ENCODE data around the gene CAT.

Gene CAT

DNA sequence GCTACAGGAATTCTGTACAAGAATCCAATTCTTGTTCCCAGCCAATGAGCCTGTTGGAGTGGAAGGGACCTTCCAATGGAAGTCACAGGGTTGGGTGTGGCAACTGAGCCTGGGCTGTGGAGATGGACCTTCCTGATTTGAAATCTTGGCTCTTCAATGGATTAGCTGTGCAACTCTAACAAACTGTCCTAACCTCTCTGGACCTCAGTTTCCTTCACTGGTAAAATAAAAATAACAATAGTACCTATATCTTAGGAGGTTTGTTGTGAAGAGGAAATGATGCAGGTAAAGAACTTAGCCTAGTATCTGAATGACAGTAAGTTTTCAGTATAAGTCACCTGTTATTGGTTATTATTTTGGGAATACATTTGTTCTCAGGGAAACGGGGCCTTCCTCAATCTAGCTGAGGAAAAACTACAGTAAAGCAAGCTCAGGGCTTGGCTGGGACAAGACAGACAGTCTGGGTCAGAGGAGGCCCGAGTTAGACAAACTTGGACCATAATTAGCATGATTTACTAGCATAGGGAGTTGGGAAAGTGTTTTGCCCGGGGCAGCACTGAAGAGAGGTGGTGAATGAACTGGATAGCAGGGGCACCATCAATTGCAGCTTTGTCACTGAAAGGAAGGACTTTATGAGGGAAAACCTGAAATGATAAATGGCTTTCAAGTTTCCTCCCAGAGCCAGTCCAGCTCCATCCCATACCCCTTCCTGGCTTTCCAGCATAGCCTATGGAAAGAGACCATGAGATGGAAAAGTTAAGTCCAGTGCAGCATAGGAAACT lies 61.2 kb downstream of the CAT start:
- no peak for DNase-seq

DNA sequence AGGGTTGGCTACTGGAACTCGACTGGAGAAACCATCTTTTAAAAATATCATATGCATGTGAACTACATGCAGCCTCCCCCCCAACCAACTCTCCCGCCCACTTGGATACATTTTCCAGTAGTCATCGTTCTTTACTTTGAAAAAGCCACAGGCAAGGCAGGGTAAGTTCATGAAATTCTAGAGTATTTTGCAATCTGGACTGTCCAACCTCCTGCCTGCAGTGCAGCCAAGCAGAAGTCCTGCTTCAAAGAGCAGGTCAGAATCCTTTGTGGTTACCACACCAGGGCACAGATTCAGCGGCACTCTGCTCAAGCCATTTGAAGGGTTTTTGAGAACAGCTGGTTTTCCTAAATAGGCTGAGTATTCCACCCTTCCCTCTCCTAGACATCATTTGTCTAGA lies 62.8 kb downstream of the CAT start:
- DNase-seq = peak; percentile 61

DNA sequence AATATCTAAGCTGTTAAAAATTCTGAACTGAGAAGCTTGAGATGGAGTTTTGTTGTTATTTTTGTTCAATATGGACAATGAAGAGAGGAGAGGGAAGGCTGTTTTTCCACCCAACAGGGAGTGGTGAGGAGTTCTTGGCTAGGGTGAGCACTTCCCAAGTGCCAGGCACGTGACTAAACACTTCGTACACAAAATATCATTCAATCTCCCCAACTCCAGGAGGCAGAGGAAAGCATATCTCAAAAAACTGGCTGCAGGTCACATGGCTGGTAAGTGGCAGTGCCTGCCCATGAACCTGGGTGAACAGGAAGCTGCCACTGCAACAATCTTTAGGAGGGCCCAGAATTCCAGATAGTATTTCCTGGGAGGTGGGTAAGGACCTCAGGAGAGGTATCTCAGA lies 63.2 kb downstream of the CAT start:
- DNase-seq = no peak

DNA sequence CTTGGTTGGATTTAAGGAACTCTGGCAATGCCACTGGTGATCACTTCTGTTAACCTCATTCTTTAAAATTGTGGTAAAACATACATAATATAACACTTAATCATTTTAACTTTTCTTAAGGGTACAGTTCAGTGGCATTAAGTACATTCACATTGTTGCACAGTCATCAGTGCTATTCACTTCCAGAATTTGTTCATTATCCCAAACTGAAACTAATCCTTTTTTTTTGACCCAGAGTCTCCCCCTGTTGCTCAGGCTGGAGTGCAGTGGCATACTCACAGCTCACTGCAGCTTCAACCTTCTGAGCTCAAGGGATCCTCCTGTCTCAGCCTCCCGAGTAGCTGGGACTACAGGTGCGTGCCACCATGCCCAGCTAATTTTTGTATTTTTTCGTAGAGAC lies 64.2 kb downstream of the CAT start:
- no peak for DNase-seq

DNA sequence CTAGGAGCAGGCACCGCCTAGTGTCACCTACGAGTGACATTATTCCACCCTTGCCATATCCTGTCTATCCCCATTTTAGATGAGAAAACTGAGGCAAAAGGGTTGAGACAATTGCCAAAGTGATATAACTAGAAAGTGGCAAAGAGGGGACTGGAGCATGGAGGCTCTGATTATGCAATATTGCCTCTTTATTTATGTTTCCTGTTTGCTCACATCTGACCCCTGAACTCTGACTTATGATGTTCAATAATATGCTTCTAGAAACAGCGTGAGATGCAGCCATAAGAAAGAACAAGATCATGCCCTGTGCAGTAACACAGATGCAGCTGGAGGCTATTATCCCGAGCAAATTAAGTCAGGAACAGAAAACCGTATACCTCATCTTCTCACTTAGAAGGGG lies 67.1 kb downstream of the CAT start:
- DNase-seq = no peak

DNA sequence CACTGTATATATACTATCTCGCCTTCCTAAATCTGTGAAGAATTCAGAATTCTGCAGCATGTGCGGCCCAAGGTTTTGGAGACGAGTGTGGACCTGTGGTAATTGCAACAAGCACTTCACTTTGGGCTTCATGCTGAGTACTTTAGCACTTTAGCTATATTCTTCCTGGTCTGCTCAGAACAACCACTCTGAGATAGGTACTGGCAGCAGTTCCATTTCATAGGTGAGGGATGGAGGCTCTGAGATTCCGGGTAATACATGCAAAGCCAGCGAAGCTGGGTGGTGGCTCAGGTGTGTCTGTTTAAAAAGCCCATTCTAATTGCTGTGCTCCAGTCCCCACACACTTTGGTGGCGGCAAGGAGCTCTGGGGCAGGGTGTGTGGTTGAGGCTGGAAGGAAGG lies 68.4 kb downstream of the CAT start:
- DNase-seq = no peak

DNA sequence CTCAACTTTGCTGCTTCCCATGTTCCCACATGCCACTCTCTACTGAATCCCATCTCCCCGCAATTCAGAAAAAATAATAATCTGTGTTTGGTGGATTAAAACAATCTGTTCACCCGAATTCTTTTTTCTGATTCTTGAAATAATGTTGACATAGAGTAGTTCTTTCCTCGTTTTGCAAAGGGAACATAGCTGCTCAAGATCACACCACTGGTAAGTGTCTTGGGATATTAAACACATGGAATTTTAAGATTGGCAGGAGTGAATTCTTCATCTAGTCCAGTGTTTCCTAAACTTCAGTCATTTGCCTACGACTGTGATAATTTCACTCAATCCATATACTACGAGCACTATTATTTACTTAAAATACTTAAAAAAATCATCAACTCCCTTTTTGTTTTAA lies 68.9 kb downstream of the CAT start:
- DNase-seq = no peak

DNA sequence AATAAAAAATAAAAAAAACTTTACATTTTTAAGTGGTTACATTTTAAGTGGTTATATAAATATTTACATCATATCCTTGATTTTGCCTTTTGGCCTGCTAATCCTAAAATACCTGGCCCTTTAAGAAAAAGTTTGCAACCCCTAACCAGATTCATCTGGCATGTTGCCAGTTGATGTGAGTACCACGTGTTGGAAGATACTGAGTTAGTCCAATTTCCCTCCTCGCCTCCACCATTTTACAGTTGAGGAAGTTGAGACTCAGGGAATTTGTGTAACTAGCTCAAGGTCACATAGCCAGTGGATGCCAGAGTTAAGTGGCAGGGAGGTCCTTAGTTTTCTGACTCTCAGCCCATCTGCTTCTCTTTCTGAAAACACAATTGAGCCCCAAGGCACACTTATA lies 69.8 kb downstream of the CAT start:
- no peak for DNase-seq

DNA sequence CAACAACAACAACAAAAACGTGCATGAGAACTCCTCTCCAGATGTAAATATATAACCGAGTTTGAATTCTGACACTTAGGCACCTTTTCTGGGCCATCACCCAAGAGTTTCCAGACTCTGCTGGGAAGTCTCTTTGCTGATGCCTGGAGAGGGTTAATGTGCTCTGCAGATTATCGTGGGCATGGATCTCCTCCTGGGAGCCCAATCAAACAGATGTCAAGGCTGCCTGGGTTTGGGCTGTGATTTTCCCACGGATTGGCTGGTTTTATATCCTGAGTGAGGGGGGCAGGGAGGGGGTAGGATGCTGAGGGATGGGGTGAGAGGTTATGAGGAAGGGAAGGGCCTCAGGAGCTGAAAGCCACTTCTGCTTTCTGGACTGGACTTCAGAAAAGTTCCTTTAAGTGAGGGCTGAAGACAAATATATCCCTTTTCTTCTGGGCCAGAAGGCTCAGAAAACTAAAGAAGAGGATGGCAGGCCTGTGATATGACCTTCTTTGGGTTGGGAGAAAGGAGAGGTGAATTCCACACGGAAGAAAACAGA lies 70.7 kb downstream of the CAT start:
- no peak for DNase-seq

DNA sequence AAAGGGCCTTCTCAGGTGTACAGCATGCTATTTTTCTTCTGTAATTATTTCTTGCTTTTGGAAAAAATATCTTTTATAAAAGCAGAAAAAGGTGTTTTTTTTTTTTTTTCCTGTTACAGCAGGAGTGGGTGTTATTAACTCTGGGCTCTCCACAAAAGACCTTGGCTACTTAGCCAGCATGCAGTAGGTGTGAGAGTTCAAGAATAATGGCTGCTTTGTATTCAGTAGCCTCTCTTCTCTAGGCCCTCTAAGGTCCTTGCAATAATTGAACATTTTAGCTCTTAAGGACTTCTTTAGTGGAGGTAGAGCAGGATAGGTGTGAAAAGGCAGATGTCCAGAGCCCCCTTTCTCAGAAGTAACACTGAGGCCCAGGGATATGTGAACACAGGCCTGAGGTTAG lies 71.5 kb downstream of the CAT start:
- no peak for DNase-seq

DNA sequence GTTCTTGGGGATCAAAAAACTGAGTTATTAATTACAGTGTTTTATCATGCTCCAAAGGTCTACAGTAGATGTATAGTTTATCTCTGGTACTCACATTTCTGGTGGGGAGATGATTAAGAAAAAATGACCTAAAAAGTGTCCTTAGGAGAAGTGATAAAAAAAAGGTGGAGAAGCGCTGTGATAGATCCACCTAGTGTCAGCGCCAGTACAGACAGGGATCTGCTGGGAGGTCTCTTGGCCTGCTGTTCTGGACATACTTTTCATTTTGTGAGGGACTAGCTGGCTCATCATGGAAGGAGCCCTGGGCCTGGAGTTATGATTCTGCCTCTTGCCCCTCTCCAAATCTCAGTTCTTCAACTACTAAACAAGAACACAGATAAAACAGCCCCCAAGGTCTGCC lies 71.9 kb downstream of the CAT start:
- no peak for DNase-seq

DNA sequence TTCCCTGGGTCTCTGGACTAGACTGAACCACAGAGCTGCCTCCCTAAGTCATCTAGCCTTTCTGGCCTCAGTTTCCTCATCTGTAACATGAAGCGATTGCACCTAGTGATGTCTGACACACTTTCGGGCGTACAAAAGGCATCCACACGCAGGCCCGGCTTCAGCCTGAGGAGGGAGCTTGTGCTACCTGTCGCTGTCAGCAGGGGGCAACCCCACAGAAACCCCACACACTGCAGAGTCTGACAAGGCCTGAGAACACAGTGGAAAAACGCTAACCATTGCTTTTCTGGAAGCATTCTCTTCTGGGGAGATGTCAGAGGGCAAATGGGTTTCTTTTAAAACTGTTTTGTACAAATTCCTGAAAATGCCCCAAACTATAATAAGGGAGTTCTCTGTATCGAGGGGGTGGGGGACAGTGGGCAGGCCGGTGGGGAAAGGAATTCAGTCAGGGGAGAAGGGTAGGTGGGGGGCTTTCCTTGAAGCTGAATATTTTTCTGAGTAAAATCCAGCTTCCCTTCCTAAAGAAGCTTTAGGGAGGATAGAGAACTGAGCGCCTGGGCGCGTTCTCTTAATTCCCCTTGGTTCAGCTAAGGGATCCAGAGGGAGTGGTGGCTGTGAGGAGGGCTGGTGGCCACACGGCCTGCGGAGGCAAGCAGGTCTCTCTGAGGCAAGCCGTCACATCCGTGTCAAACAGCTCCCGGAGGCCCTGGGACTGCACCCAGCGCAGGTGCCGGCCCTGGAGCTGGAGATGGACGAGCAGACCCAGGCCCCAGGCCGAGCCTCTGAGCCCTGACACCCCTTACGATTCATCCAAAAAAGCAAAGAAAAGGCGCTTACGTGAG lies 74.3 kb downstream of the CAT start:
- DNase-seq = no peak

DNA sequence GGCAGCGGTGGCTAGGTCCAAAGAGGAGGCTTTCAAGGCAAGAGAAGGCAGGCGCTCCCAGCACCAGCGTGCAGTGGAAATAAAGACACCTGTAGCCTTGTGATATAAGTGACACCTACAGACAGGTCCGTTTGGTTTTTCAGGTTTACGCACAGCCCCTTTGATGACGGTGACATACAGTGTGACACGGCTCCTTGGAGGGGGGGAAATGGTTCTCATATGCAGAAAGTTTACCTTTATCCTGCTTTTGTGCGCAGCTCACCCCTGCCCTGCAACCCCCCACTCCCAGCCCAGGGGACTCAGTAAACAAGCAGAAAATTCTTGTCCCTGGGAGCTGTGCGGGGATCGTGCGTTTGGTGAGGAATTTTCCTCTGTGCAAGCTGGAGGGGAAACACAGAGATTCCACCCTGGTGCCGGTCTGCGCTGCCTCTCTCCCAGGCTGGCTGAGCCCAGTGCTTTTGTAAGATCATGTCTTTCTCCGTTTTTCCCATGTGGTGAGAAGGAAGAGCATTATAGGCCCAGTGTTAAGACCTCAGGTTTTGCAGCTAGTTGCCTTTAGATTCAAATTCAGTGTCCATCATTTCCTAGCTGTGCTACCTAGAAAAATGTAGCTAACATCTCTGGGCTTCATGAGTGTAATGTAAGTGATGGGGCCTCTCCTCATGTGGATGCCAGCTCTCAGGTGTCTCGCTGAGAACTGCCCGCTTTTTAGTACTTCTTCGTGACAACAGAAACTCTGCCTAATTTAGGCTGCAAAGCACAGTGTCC lies 75.1 kb downstream of the CAT start, which contains the start of gene ELF5:
Gene ELF5, minus strand, starts transcription at position 113 of the 768 bp plus-strand sequence. CDS start 8,045 bp downstream, outside the sequence.
- DNase-seq = no peak

DNA sequence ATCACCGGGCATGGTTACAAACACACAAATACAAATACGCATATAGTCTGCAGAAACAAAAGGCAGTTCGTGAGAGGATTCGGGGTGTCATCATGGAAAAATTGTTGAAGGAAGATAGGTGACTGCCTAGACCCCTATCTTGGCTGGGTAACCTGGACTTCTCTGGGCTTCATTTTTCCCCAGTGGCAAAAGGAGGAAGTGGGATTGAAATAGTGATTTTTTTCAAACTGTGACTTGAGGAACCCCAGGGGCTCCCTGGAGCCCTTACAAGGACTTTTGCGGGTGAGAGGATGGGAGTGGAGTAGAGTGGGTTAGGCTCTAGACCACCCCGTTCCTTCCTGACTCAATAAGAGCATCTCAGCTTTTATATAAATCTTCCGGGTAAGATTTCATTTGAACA lies 75.9 kb downstream of the CAT start:
- no peak for DNase-seq

DNA sequence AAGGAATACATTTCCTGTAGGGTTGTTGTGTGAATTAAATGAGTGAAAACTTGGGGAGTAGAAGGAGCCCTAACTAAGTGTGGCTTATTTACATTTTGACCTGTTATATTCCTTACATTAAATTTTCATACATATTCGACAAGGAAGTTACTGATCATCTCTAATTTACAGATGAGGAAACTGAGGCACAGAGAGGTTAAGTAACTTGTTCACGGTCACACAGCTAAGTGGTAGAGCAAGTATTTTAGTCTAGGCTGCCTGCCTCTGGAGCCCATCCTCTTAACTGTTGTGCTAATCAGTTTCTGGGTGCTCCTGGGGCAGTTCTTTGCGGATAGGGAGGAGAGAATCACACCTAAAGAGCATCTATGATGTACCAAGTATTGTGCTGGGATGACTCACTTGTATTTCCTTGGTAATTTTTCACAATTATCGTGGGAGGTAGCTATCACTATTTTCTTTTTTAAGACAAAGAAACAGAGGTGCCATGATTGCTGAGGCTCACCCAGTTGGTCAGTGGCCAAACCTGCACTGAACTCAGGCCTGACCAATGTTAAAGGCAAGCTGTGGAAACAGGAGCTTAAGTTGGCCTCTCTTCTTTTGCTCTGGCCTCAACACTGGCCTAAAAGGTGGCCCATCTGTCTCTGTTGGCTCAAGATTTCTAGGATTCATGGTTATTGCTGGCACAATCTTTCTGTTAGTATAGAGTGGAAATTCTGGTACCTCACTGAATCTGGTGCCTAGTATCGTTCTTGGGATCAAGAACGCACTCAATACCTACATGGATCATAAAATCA lies 77.7 kb downstream of the CAT start:
- DNase-seq = no peak

DNA sequence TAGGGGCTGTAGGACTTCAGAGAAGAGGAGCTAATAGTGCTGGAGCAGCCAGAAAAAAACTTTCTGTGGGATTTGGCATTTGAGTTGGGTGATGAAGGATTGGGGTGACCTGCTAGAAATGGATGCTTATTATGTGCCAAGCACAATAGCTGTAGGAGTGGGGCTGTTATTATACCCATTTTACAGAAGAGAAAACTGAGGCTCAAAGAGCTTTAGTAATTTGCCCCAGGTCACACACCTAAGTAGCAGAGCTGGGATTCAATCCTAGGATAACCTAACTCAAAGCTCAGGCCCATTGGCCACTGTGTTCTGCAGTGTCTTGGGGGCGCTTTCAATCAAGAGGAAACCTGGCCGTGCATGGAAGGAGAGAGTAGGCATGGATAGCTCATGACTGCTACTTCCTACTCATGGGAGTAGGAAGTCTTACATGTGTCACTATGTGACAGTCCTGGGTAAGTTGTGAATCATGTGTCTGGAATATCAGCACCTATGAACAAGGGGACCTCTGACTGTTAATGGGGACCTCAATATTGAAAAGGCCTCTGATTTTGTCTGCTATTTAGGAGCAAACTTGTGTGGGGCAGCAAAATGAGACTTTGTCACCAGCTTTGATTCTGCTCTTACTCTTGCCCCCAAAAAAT lies 81.0 kb downstream of the CAT start:
- DNase-seq = no peak

DNA sequence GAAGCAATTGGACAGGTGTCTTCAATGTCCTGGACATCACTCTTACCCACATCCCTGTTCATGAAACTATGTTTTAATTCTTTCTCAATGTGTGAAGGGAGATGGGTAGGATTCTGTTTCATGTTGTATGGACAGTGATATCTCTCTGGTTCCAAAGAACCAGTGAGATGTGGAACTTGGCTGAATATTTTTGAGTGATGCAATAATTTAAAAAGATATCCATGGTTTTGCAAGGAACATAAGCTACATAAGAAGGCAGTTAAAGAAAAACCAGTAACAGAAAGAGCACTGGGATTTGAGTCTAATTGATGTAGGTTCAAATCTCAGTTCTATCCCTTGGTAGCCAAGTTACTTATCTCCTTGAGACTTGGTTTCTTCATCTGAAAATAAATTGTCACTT lies 82.5 kb downstream of the CAT start:
- DNase-seq = no peak
